Stomach (tissue), 4 donors: Measurements from ENCODE around the gene CFAP92.

Experiments used
- EP300 ChIP-seq: sonication (generic); formaldehyde crosslinking; IDR thresholded peaks from one replicate; pipeline ENCODE4 v1.6.1; 2017; ENCODE audit warnings: antibody characterized with exemption
- POLR2AphosphoS5 ChIP-seq, 3 donors: sonication (generic); formaldehyde crosslinking; IDR thresholded peaks; one replicate each; pipeline ENCODE4 v1.6.1; 2016; ENCODE audit warnings: antibody characterized with exemption in 3 of 3
- TF ChIP-seq, protein P1 (sequence below), 7 experiments: fragments of 450-650 bp in 4 of 7; fragments of 200-600 bp in 3 of 7; sonication (generic) in 3 of 7; IDR thresholded peaks; one replicate each; pipeline ENCODE4 v1.5.1; 2016 to 2019; ENCODE audit warnings: antibody characterized with exemption in 7 of 7, control low read depth in 2 of 7, mild to moderate bottlenecking in 1 of 7

DNA sequence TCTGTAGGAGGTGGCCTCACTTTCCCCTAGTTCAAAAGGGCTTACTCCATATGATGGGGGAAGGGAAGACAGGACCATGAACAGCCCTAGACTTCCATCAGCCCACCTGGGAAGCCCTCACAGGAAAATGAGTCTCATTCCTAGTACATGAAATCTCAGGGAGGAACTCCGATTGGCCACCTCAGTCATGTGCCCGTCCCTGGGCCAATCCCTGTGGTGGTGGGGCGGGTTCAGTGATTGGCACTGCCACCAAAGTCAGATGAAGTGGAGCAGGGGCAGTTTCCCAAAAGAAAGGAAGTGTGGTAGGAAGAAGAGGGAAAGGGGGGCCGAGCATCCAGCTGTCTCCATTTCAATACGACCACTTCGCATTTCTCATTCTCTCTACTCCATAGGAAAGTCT is 40.8 kb upstream of the CFAP92 start:
- TF ChIP-seq EP300 (no peak), POLR2AphosphoS5 (IDR thresholded peaks at IDR 0.05) (no peak)
- TF ChIP-seq, protein P1, sequence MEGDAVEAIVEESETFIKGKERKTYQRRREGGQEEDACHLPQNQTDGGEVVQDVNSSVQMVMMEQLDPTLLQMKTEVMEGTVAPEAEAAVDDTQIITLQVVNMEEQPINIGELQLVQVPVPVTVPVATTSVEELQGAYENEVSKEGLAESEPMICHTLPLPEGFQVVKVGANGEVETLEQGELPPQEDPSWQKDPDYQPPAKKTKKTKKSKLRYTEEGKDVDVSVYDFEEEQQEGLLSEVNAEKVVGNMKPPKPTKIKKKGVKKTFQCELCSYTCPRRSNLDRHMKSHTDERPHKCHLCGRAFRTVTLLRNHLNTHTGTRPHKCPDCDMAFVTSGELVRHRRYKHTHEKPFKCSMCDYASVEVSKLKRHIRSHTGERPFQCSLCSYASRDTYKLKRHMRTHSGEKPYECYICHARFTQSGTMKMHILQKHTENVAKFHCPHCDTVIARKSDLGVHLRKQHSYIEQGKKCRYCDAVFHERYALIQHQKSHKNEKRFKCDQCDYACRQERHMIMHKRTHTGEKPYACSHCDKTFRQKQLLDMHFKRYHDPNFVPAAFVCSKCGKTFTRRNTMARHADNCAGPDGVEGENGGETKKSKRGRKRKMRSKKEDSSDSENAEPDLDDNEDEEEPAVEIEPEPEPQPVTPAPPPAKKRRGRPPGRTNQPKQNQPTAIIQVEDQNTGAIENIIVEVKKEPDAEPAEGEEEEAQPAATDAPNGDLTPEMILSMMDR (IDR thresholded peaks at IDR 0.05): no peak
